Neural crest cell (in vitro differentiated cells): ENCODE measurements around the gene IL21. TPM values are rescaled to one million over a fixed set of nuclear protein-coding genes. Genes with fewer than 3 reads are reported as not detected.
"Not testable (repeated sequence)": the region's sequence is repeated elsewhere in the genome, so short reads cannot be mapped to it uniquely, and the experiment has no call there.

ENCODE experiments used
- DNase-seq: peaks from one replicate; pipeline ENCODE4 v3.0.0; 2021; ENCODE audit warnings: low read depth, mixed read lengths, low spot score
- H3K27ac Mint-ChIP-seq: one replicate; pipeline ENCODE4 v1.8.0; 2021; ENCODE audit warnings: mild to moderate bottlenecking, mixed read lengths; ENCODE audit not compliant: unreplicated experiment
- H3K27me3 Mint-ChIP-seq: 2 replicates; pipeline ENCODE4 v1.8.0; 2021; ENCODE audit warnings: low read depth, mild to moderate bottlenecking, mixed read lengths
- H3K36me3 Mint-ChIP-seq: 2 replicates; pipeline ENCODE4 v1.8.0; 2021; ENCODE audit warnings: low read depth, mild to moderate bottlenecking, mixed read lengths
- H3K4me1 Mint-ChIP-seq: 2 replicates; pipeline ENCODE4 v1.8.0; 2021; ENCODE audit warnings: mixed read lengths
- H3K4me3 Mint-ChIP-seq: one replicate; pipeline ENCODE4 v1.8.0; 2021; ENCODE audit warnings: mild to moderate bottlenecking, mixed read lengths
- H3K9me3 Mint-ChIP-seq: 2 replicates; pipeline ENCODE4 v1.8.0; 2021; ENCODE audit warnings: mixed read lengths
- total RNA-seq: library from RNA; stranded (reverse); gene quantifications from 2 replicates; pipeline ENCODE4 v1.2.1, GENCODE V29; 2021
- TF ChIP-seq, protein P1 (sequence below): fragments of 200-600 bp; sonication (generic); conservative IDR thresholded peaks from 2 replicates; pipeline ENCODE4 v1.5.0; 2021; ENCODE audit warnings: antibody characterized with exemption, mild to moderate bottlenecking

Gene IL21
- total RNA-seq, 1 donor from 2014 or later, result not detected

DNA sequence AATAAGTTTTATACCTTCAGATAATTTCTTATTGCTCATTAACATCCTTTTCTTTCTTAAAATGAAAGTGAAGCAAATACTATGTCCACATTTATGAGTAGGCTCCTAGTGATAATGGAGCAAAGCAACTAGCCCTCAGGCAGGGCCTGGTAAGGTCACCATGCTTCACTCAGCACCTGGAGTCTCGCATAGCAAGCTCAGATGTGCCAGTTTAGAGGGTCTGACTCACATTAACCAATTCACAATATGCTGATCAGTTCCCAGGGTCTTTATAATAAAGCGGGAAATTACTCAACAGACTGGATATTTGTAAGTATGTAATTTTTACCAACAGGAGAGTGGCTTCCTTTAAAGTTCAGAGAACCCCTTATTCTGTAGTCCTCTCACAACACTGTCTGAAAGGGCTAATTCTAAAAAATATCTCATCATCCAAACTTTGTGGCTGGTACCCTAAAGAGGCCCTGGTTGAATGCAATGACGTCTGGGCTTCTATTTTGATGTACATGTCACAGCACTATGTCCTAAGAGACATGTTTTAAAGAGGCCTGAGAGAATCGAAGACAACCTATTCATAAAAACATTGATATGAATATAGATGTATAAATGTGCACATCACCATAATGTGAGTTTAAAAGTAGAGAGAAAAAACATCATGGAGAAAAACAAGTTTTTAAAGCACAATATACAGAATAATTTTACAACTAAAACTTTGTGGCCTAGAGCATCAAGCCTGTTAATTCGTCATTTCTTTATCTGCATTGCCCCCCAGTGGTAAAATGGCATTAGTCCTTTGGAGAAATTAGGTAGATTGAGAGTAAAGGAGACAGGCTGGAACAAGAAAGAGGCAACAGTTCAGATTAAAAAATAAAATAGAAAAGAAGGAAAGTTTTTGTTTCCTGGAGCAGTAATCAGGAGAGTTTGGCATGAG, 44.3 kb downstream of the IL21 start:
- no peak overlapping the region for H3K4me3 Mint-ChIP-seq
- H3K4me1 Mint-ChIP-seq, result no peaks in the 10 kb centered on the region
- H3K27ac Mint-ChIP-seq, result no peak overlapping the region
- no peaks in the 10 kb centered on the region for H3K27me3 Mint-ChIP-seq
- H3K9me3 Mint-ChIP-seq, result peaks cover 4% of the 10 kb centered on the region
- TF ChIP-seq, protein P1, sequence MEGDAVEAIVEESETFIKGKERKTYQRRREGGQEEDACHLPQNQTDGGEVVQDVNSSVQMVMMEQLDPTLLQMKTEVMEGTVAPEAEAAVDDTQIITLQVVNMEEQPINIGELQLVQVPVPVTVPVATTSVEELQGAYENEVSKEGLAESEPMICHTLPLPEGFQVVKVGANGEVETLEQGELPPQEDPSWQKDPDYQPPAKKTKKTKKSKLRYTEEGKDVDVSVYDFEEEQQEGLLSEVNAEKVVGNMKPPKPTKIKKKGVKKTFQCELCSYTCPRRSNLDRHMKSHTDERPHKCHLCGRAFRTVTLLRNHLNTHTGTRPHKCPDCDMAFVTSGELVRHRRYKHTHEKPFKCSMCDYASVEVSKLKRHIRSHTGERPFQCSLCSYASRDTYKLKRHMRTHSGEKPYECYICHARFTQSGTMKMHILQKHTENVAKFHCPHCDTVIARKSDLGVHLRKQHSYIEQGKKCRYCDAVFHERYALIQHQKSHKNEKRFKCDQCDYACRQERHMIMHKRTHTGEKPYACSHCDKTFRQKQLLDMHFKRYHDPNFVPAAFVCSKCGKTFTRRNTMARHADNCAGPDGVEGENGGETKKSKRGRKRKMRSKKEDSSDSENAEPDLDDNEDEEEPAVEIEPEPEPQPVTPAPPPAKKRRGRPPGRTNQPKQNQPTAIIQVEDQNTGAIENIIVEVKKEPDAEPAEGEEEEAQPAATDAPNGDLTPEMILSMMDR, result peak; percentile 72
- peaks cover 2% of the 10 kb centered on the region for H3K36me3 Mint-ChIP-seq
- DNase-seq, result peak; percentile 10

DNA sequence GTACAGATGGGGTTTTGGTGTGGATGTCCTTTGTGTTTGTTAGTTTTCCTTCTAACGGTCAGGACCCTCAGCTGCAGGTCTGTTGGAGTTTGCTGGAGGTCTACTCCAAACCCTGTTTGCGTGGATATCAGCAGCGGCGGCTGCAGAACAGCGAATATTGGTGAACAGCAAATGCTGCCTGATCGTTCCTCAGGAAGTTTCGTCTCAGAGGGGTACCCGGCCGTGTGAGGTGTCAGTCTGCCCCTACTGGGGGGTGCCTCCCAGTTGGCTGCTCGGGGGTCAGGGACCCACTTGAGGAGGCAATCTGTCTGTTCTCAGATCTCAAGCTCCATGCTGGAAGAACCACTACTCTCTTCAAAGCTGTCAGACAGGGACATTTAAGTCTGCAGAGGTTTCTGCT, 46.5 kb downstream of the IL21 start:
- not testable (repeated sequence) for H3K36me3 Mint-ChIP-seq, DNase-seq, H3K27ac Mint-ChIP-seq, H3K4me3 Mint-ChIP-seq, H3K4me1 Mint-ChIP-seq, H3K27me3 Mint-ChIP-seq, H3K9me3 Mint-ChIP-seq

DNA sequence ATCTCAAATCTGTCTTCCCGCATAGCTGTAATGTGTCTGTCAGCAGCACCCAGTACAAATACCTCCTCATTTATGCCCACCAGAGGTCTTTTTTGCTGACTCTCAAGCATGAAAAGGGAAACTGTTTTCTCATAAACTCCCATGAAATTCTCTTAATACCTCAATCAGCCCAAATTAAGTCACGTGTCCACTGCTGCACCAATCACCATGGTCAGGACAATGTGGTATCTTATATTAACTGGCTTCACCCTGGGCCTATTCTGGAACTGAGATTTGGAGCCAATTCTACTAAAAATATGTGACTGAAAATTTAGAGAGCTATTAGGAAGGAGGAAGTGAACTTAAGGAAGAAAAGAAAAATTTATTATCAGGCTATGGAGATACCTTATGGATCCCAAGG, 58.4 kb downstream of the IL21 start:
- no peaks in the 10 kb centered on the region for H3K27me3 Mint-ChIP-seq
- no peak for DNase-seq
- H3K27ac Mint-ChIP-seq, result no peak overlapping the region
- TF ChIP-seq, protein P1, result no peak
- no peaks in the 10 kb centered on the region for H3K36me3 Mint-ChIP-seq
- peaks cover 8% of the 10 kb centered on the region for H3K9me3 Mint-ChIP-seq
- no peak overlapping the region for H3K4me3 Mint-ChIP-seq
- no peaks in the 10 kb centered on the region for H3K4me1 Mint-ChIP-seq

Other genes with a start within 250 kb of the IL21 start
- not detected in 2 replicates for gene ADAD1, start 242.1 kb downstream of the IL21 start, total RNA-seq
- gene IL2, start 164.3 kb downstream of the IL21 start, total RNA-seq, result not detected in 2 replicates
- 3.8 and 4.1 TPM in 2 replicates for gene BBS12, start 111.6 kb upstream of the IL21 start, total RNA-seq
- gene FGF2, start 205.8 kb upstream of the IL21 start, total RNA-seq, result 14.6 and 14.8 TPM in 2 replicates